ENCODE results near the gene NCS1. TPM values are rescaled to one million over a fixed set of nuclear protein-coding genes. Genes with fewer than 3 reads are reported as not detected.

Gene NCS1
- total RNA-seq, 2 donors from 2014 or later: 0.12 to 0.31 TPM

GRCh38 chr9:130197386-130197785 is 25.2 kb downstream of the NCS1 start:
- no peaks in the 10 kb centered on the region for H3K9me3 ChIP-seq (ENCODE audit: control insufficient read depth, low read length, poor library complexity, severe bottlenecking)
- Mint-ChIP-seq H3K36me3 (ENCODE audit: low read depth) (no peaks in the 10 kb centered on the region), H3K4me1 (peaks cover 5% of the 10 kb centered on the region), H3K27ac (no peak overlapping the region), H3K4me3 (no peak overlapping the region), H3K27me3 (no peaks in the 10 kb centered on the region)
- DNase-seq: no peak
- ATAC-seq: no peak

DNA sequence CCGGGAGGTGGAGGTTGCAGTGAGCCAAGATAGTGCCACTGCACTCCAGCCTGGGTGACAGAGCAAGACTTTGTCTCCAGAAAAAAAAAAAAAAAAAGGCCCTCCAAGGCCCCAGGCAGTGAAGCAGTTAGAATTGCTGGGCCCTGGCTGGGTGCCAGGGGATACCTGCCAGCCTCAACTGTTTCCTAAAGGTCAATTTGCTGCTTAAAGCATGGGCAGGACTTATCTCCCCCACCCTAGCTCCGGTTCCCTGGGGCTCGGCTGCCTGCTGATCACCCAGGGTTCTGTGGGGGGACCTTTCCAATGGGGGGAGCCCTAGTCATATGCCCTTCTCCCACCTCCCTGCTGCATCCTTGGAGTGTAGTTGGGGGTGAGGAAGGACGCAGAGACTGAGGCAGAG is 25.7 kb downstream of the NCS1 start:
- no peaks in the 10 kb centered on the region for H3K36me3 Mint-ChIP-seq (ENCODE audit: low read depth)
- no peaks in the 10 kb centered on the region for H3K9me3 ChIP-seq (ENCODE audit: control insufficient read depth, low read length, poor library complexity, severe bottlenecking)
- ATAC-seq (no peak), DNase-seq (no peak)
- H3K27me3 Mint-ChIP-seq: no peaks in the 10 kb centered on the region
- no peak overlapping the region for H3K4me3 Mint-ChIP-seq
- H3K4me1 Mint-ChIP-seq: peaks cover 5% of the 10 kb centered on the region
- H3K27ac Mint-ChIP-seq: no peak overlapping the region

- H3K4me3 Mint-ChIP-seq: no peak overlapping the region
- H3K9me3 ChIP-seq (ENCODE audit: control insufficient read depth, low read length, poor library complexity, severe bottlenecking): no peaks in the 10 kb centered on the region
- peaks cover 2% of the 10 kb centered on the region for H3K4me1 Mint-ChIP-seq
- no peaks in the 10 kb centered on the region for H3K36me3 Mint-ChIP-seq (ENCODE audit: low read depth)
- no peaks in the 10 kb centered on the region for H3K27me3 Mint-ChIP-seq
- peak overlapping the region; percentile 9 for H3K27ac Mint-ChIP-seq
- ATAC-seq (no peak), DNase-seq (no peak)
Observed at GRCh38 chr9:130198501-130199179, 26.4 kb downstream of the NCS1 start.

- DNase-seq (no peak), ATAC-seq (no peak)
- Mint-ChIP-seq H3K4me1 (no peaks in the 10 kb centered on the region), H3K4me3 (no peak overlapping the region), H3K27ac (no peak overlapping the region), H3K36me3 (ENCODE audit: low read depth) (no peaks in the 10 kb centered on the region), H3K27me3 (no peaks in the 10 kb centered on the region)
- H3K9me3 ChIP-seq (ENCODE audit: control insufficient read depth, low read length, poor library complexity, severe bottlenecking): no peaks in the 10 kb centered on the region
Observed at GRCh38 chr9:130199605-130200004, 27.4 kb downstream of the NCS1 start.

- Mint-ChIP-seq H3K36me3 (ENCODE audit: low read depth) (no peaks in the 10 kb centered on the region), H3K4me1 (no peaks in the 10 kb centered on the region), H3K4me3 (no peak overlapping the region), H3K27me3 (no peaks in the 10 kb centered on the region), H3K27ac (no peak overlapping the region)
- no peaks in the 10 kb centered on the region for H3K9me3 ChIP-seq (ENCODE audit: control insufficient read depth, low read length, poor library complexity, severe bottlenecking)
- no peak for ATAC-seq
- no peak for DNase-seq
Observed at GRCh38 chr9:130200038-130200849, 28.0 kb downstream of the NCS1 start.

DNA sequence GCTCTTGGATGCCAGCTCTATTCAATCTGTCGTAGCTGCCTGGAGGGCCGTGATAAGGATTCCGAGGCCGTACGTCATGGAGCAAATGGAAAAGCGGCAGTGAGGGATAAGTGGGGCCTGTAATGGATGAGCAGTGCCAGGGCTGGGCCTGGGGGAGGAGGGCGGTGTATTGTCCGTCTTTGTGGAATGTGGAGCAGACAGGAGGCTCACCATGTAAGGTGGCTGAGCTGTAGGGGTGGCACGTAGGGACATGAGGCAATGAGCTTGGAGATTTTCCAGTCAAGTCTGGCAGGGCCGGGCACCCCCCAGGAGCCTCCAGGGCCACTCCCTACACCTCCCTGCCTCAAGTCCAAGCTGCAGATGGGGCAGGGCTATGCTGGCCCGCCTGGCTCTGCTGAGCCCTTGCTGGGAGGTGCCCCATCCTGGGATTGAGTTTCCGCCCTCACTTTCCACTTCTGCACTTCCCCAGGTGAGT is 29.2 kb downstream of the NCS1 start:
- Mint-ChIP-seq H3K36me3 (ENCODE audit: low read depth) (no peaks in the 10 kb centered on the region), H3K4me1 (no peaks in the 10 kb centered on the region), H3K27ac (no peak overlapping the region), H3K4me3 (no peak overlapping the region), H3K27me3 (no peaks in the 10 kb centered on the region)
- ATAC-seq: no peak
- DNase-seq: no peak
- no peaks in the 10 kb centered on the region for H3K9me3 ChIP-seq (ENCODE audit: control insufficient read depth, low read length, poor library complexity, severe bottlenecking)

DNA sequence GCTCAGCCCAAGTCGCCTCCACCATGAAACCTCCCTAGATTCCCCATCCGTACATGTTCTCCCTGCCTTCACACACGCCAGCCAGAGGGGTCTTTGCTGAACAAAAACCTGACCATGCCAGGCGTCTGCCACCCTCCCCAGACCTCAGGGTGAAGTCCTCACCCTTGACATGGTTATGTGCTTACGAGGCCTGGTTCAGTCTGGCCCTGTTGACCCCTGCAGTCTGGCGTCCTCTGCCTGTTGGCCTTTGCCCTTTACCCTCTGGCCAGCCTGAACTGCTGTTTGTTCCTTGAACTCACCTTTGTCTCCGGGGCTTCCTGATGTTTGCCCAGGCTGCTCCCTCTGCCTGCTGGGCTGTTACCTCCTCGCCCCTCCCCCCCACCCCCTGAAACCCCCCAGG is 29.8 kb downstream of the NCS1 start:
- ATAC-seq: no peak
- H3K27ac Mint-ChIP-seq: no peak overlapping the region
- peak overlapping the region; percentile 36 for H3K4me3 Mint-ChIP-seq
- H3K27me3 Mint-ChIP-seq: no peaks in the 10 kb centered on the region
- DNase-seq: no peak
- H3K9me3 ChIP-seq (ENCODE audit: control insufficient read depth, low read length, poor library complexity, severe bottlenecking): no peaks in the 10 kb centered on the region
- no peaks in the 10 kb centered on the region for H3K36me3 Mint-ChIP-seq (ENCODE audit: low read depth)
- H3K4me1 Mint-ChIP-seq: no peaks in the 10 kb centered on the region

GRCh38 chr9:130204341-130204740 is 32.1 kb downstream of the NCS1 start:
- no peaks in the 10 kb centered on the region for H3K4me1 Mint-ChIP-seq

DNA sequence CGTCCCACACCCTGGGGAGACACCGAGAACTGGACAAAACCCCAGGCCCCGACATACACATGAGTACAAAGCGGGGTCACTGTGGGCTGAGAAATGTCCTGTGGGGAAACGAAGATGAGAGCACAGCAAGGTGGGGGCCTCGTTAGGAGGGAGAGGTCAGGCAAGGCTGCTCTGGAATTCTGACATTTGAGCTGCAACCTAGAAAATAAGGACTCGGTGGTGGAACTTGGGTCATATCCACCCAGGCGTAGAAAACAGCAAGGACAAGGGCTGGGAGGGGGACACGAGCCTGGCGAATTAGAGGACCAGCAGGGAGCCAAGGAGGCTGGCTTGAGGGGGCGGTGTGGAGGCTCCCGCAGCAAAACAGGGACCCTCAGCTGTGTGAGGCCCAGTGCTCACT is 32.8 kb downstream of the NCS1 start:
- H3K36me3 Mint-ChIP-seq (ENCODE audit: low read depth): no peaks in the 10 kb centered on the region
- no peak for DNase-seq
- no peak overlapping the region for H3K27ac Mint-ChIP-seq
- ATAC-seq: no peak
- H3K9me3 ChIP-seq (ENCODE audit: control insufficient read depth, low read length, poor library complexity, severe bottlenecking): no peaks in the 10 kb centered on the region
- H3K4me1 Mint-ChIP-seq: no peaks in the 10 kb centered on the region
- peaks cover 7% of the 10 kb centered on the region for H3K27me3 Mint-ChIP-seq
- no peak overlapping the region for H3K4me3 Mint-ChIP-seq

More at GRCh38 chr9:130204341-130204740, 32.1 kb downstream of the NCS1 start:
- no peaks in the 10 kb centered on the region for H3K36me3 Mint-ChIP-seq (ENCODE audit: low read depth)
- ATAC-seq: no peak
- DNase-seq: no peak
- no peak overlapping the region for H3K4me3 Mint-ChIP-seq
- peaks cover 7% of the 10 kb centered on the region for H3K27me3 Mint-ChIP-seq
- H3K9me3 ChIP-seq (ENCODE audit: control insufficient read depth, low read length, poor library complexity, severe bottlenecking): no peaks in the 10 kb centered on the region
- H3K27ac Mint-ChIP-seq: no peak overlapping the region

- ATAC-seq (no peak), DNase-seq (no peak)
- Mint-ChIP-seq H3K27me3 (peaks cover 7% of the 10 kb centered on the region), H3K4me3 (no peak overlapping the region), H3K4me1 (no peaks in the 10 kb centered on the region), H3K27ac (no peak overlapping the region), H3K36me3 (ENCODE audit: low read depth) (no peaks in the 10 kb centered on the region)
- H3K9me3 ChIP-seq (ENCODE audit: control insufficient read depth, low read length, poor library complexity, severe bottlenecking): no peaks in the 10 kb centered on the region
Observed at GRCh38 chr9:130205912-130206311, 33.7 kb downstream of the NCS1 start.

DNA sequence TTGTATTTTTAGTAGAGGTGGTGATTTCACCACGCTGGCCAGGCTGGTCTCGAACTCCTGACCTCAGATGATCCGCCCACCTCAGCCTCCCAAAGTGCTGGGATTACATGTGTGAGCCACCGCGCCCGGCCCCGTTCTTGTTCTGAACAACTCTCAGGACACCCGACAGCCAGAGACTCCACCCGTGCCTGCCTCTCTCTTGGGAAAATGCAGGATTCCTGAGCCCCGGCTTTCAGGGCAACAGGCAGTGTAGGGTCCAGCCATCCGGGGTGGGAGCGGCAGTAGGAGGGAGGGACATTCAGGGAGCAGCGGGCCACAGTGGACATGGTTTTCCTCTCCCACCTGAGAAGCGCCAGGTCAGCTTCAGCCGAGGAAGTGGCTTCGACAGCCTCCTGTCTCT is 34.4 kb downstream of the NCS1 start:
- Mint-ChIP-seq H3K4me3 (no peak overlapping the region), H3K27ac (no peak overlapping the region), H3K4me1 (no peaks in the 10 kb centered on the region), H3K27me3 (peaks cover 8% of the 10 kb centered on the region), H3K36me3 (ENCODE audit: low read depth) (no peaks in the 10 kb centered on the region)
- DNase-seq: no peak
- ATAC-seq: no peak
- no peaks in the 10 kb centered on the region for H3K9me3 ChIP-seq (ENCODE audit: control insufficient read depth, low read length, poor library complexity, severe bottlenecking)

GRCh38 chr9:130207241-130207992 is 35.2 kb downstream of the NCS1 start:
- no peaks in the 10 kb centered on the region for H3K4me1 Mint-ChIP-seq
- no peak overlapping the region for H3K4me3 Mint-ChIP-seq
- peak overlapping the region; percentile 8 for H3K27ac Mint-ChIP-seq
- DNase-seq (no peak), ATAC-seq (no peak)
- peaks cover 16% of the 10 kb centered on the region for H3K27me3 Mint-ChIP-seq
- no peaks in the 10 kb centered on the region for H3K36me3 Mint-ChIP-seq (ENCODE audit: low read depth)
- no peaks in the 10 kb centered on the region for H3K9me3 ChIP-seq (ENCODE audit: control insufficient read depth, low read length, poor library complexity, severe bottlenecking)

DNA sequence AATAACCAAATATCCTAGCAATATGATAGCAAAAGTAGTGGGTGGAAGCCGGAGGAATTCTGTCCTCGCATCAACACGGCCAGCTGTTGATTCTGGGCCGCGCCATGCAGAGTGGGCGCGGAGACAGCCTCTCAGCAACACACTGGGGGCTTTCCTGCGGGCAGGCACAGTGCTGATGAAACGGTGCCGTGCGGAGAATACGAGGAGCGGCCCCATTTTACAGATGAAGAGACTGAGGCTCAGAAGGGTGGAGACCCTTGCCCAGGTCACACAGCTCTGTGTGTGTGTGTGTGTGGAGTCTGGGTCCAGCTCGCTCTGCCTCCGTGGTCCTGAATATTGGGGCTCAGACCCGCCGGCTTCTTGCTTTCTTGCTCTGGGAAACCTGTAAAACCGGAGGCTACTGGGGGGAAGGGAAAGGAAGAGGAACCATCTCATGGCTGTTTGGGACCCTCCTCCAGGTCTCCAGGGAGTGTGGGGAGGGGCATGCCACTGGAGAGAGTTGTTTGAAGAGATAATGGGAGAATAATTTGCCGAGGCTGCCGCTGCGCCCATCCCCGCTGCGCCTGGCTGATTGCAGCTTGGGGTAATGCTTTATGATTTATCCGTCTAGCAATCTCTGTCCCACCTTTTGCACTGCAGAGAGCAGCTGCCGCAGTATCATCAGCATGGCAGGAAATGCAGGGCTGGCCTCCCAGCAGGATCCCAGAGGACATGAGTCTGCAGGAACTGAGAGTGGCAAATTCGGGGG is 36.6 kb downstream of the NCS1 start:
- no peaks in the 10 kb centered on the region for H3K36me3 Mint-ChIP-seq (ENCODE audit: low read depth)
- no peaks in the 10 kb centered on the region for H3K9me3 ChIP-seq (ENCODE audit: control insufficient read depth, low read length, poor library complexity, severe bottlenecking)
- H3K4me1 Mint-ChIP-seq: no peaks in the 10 kb centered on the region
- H3K27me3 Mint-ChIP-seq: peaks cover 16% of the 10 kb centered on the region
- H3K27ac Mint-ChIP-seq: no peak overlapping the region
- ATAC-seq: no peak
- DNase-seq: no peak
- no peak overlapping the region for H3K4me3 Mint-ChIP-seq
